Sigmoid colon (tissue), 7 donors: ENCODE results near the gene CDH7. TPM values are rescaled to one million over a fixed set of nuclear protein-coding genes. Genes with fewer than 3 reads are reported as not detected.

Experiments
- DNase-seq: peaks from one replicate; pipeline ENCODE4 v3.0.0-alpha.2; 2019
- H3K27ac ChIP-seq, 4 donors: fragments of 200-600 bp; sonication (generic); one replicate each; pipeline ENCODE4 v1.5.1; 2016 to 2019; ENCODE audit warnings: mild to moderate bottlenecking in 1 of 4
- H3K27me3 ChIP-seq, 3 donors: fragments of 200-600 bp; sonication (generic); one replicate each; pipeline ENCODE4 v1.5.1; 2019; ENCODE audit warnings: mild to moderate bottlenecking in 1 of 3
- H3K36me3 ChIP-seq, 4 donors: fragments of 200-600 bp; sonication (generic); one replicate each; pipeline ENCODE4 v1.5.1; 2016 to 2019
- H3K4me1 ChIP-seq, 4 donors: fragments of 200-600 bp; sonication (generic); one replicate each; pipeline ENCODE4 v1.5.1; 2017 to 2019
- H3K4me3 ChIP-seq, 4 donors: fragments of 200-600 bp; sonication (generic); one replicate each; pipeline ENCODE4 v1.5.1; 2017 to 2019; ENCODE audit warnings: mild to moderate bottlenecking in 2 of 4, moderate library complexity in 1 of 4
- H3K9me3 ChIP-seq, 4 donors: fragments of 200-600 bp in 3 of 4; sonication (generic) in 3 of 4; one replicate each; pipeline versions ENCODE4 v1.5.1 to v1.6.1; 2013 to 2019
- CTCF ChIP-seq, 4 experiments: fragments of 450-650 bp in 3 of 4; fragments of 200-600 bp in 1 of 4; IDR thresholded peaks; one replicate each; pipeline ENCODE4 v1.5.1; 2016 to 2019; ENCODE audit warnings: antibody characterized with exemption in 4 of 4, mild to moderate bottlenecking in 3 of 4, moderate library complexity in 2 of 4
- EP300 ChIP-seq, 4 donors: sonication (generic); formaldehyde crosslinking; IDR thresholded peaks; one replicate each; pipeline ENCODE4 v1.6.1; 2017; ENCODE audit warnings: antibody characterized with exemption in 4 of 4
- POLR2A ChIP-seq, 2 donors: fragments of 450-650 bp; IDR thresholded peaks; one replicate each; pipeline ENCODE4 v1.6.1; 2016; ENCODE audit warnings: antibody characterized with exemption in 2 of 2, mild to moderate bottlenecking in 2 of 2, moderate library complexity in 2 of 2
- POLR2AphosphoS5 ChIP-seq, 4 donors: sonication (generic); formaldehyde crosslinking; IDR thresholded peaks; one replicate each; pipeline ENCODE4 v1.6.1; 2017; ENCODE audit warnings: antibody characterized with exemption in 4 of 4
- WGBS, 2 donors: extraction: QIAGEN DNeasy Blood & Tissue Kit; methylation state at CpG; one replicate each; pipeline ENCODE4 v1.1.7; 2013; 5-methylcytosine and 5-hydroxymethylcytosine counted together
- intact Hi-C: fragments of 100-400 bp; cut with DNase I; formaldehyde crosslinking; loops from one replicate; pipeline ENCODE4 v1.15.1; 2023
- polyA plus RNA-seq, 3 donors: library from polyadenylated mRNA; stranded (reverse); fragments of 200-250 nt; gene quantifications; one replicate each; pipeline ENCODE4 v1.2.3, GENCODE V29; 2013
- total RNA-seq, 4 donors: library from RNA; depleted of rRNA; stranded (reverse); fragments of >200 nt; gene quantifications; one replicate each; pipeline ENCODE4 v1.1.0, GENCODE V29; 2016
- donor health status: healthy with polysubstance abuse.
- donor health status: Bipolar disorder and iron deficiency.
- donor health status: healthy.

Gene CDH7
- total and polyA plus RNA-seq, 7 donors: 0.01 TPM; not detected in 6

DNA sequence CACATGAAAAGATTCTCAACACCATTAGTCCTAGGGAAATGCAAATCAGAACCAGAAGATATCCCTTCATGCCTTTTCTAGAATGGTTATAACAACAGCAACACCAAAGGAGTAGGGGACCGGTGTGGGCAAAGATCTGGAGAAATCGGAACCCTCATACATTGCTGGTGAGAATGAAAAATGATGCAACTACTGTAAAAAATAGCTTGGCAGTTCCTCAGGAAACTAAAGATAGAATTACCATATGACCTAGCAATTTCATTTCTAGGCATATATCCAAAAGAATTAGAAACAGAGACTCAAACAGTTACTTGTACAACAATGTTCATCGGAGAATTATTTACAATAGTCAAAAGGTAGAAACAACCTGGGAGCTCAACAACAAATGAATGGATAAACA is 29.2 kb upstream of the CDH7 start:
- TF ChIP-seq POLR2AphosphoS5 (IDR thresholded peaks at IDR 0.05) (no peak), EP300 (IDR thresholded peaks at IDR 0.05) (no peak), CTCF (IDR thresholded peaks at IDR 0.05) (no peak), POLR2A (IDR thresholded peaks at IDR 0.05) (no peak)
- intact Hi-C loops: no loop called here
- Histone ChIP-seq H3K27me3 (no peaks in the 10 kb centered on the region), H3K9me3 (peaks cover 0 to 1% (median 0%) of the 10 kb centered on the region in 4 donors), H3K4me1 (peaks cover 0 to 4% (median 0%) of the 10 kb centered on the region in 4 donors), H3K36me3 (no peaks in the 10 kb centered on the region), H3K27ac (no peak overlapping the region), H3K4me3 (no peak overlapping the region)
- 66 to 88% methylated on average over 3 of the region's 3 CpGs for WGBS, 2 donors
- no peak for DNase-seq

GRCh38 chr18:65725251-65726050 is 25.4 kb upstream of the CDH7 start:
- H3K9me3 ChIP-seq: no peaks in the 10 kb centered on the region
- no peak for TF ChIP-seq EP300 (IDR thresholded peaks at IDR 0.05)
- TF ChIP-seq CTCF (IDR thresholded peaks at IDR 0.05): no peak
- TF ChIP-seq POLR2A (IDR thresholded peaks at IDR 0.05): no peak
- intact Hi-C loops: no loop called here

GRCh38 chr18:65735155-65735554 is 15.7 kb upstream of the CDH7 start:
- Histone ChIP-seq H3K27ac (no peak overlapping the region), H3K4me3 (no peak overlapping the region), H3K9me3 (no peaks in the 10 kb centered on the region), H3K36me3 (no peaks in the 10 kb centered on the region), H3K27me3 (no peaks in the 10 kb centered on the region), H3K4me1 (no peaks in the 10 kb centered on the region)
- DNase-seq: no peak
- intact Hi-C loops: no loop called here
- TF ChIP-seq CTCF (IDR thresholded peaks at IDR 0.05) (no peak), POLR2A (IDR thresholded peaks at IDR 0.05) (no peak), EP300 (IDR thresholded peaks at IDR 0.05) (no peak)
- 82 to 90% methylated on average over 3 of the region's 3 CpGs for WGBS, 2 donors

More at GRCh38 chr18:65725251-65726050, 25.4 kb upstream of the CDH7 start:
- Histone ChIP-seq H3K36me3 (no peaks in the 10 kb centered on the region), H3K4me1 (peaks cover 0 to 4% (median 0%) of the 10 kb centered on the region in 4 donors), H3K4me3 (no peak overlapping the region), H3K27me3 (no peaks in the 10 kb centered on the region), H3K27ac (no peak overlapping the region)
- WGBS, 2 donors: 14 to 27% methylated on average over 9 of the region's 9 CpGs
- no peak for DNase-seq

- H3K27ac ChIP-seq: no peak overlapping the region
- 51 to 78% methylated on average over 2 of the region's 2 CpGs for WGBS, 2 donors
- no peaks in the 10 kb centered on the region for H3K36me3 ChIP-seq
- intact Hi-C loops: no loop called here
- H3K4me3 ChIP-seq: no peak overlapping the region
- H3K9me3 ChIP-seq: no peaks in the 10 kb centered on the region
- no peak for DNase-seq
- no peak for TF ChIP-seq POLR2A (IDR thresholded peaks at IDR 0.05)
- no peak for TF ChIP-seq CTCF (IDR thresholded peaks at IDR 0.05)
- no peak for TF ChIP-seq EP300 (IDR thresholded peaks at IDR 0.05)
- H3K27me3 ChIP-seq: no peaks in the 10 kb centered on the region
- no peaks in the 10 kb centered on the region for H3K4me1 ChIP-seq
Observed at GRCh38 chr18:65737471-65737955, 13.3 kb upstream of the CDH7 start.
